Limb (tissue), 2 donors: Measurements from ENCODE around the gene HOXB13.
A peak's percentile ranks its signal among the peaks of the same experiment; 100 is the strongest.

ENCODE experiments used
- DNase-seq, 2 donors: peaks; one replicate each; pipeline ENCODE4 v3.0.0-alpha.2; 2016; ENCODE audit errors: extremely low spot score in 2 of 2

The HOXB13 gene

GRCh38 chr17:48748718-48749566 is 20.4 kb upstream of the HOXB13 start:
- DNase-seq = no peak

GRCh38 chr17:48747445-48748363 is 19.2 kb upstream of the HOXB13 start:
- DNase-seq = no peak

DNA sequence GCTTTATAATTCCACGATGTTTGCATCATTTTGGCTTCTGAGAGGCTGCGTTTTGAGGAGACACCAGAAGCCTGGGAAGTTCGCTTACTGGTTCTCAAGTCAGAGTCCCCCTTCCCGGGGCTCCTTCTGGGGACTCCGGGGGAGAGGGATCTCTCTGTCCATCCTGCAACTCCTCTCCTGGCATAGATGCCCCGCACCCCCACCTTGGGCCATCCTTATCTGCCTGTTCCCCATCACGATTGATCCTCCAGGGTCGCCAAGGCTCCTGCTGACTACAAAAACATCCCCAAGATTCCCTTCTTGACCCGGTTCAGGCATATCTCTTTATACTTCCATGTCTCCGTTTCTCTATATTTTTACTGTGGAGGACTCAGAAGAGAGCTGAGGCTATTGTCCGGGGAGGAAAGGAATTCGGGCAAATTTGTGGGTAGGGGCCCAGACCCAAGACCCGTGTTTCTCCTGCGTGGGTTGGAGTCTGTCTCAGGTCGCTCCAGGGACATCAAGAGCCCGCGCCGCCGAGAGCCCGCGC is 18.4 kb upstream of the HOXB13 start:
- no peak for DNase-seq

GRCh38 chr17:48745381-48746275 is 17.1 kb upstream of the HOXB13 start:
- DNase-seq = no peak

GRCh38 chr17:48740537-48740936 is 12.0 kb upstream of the HOXB13 start:
- DNase-seq = no peak

DNA sequence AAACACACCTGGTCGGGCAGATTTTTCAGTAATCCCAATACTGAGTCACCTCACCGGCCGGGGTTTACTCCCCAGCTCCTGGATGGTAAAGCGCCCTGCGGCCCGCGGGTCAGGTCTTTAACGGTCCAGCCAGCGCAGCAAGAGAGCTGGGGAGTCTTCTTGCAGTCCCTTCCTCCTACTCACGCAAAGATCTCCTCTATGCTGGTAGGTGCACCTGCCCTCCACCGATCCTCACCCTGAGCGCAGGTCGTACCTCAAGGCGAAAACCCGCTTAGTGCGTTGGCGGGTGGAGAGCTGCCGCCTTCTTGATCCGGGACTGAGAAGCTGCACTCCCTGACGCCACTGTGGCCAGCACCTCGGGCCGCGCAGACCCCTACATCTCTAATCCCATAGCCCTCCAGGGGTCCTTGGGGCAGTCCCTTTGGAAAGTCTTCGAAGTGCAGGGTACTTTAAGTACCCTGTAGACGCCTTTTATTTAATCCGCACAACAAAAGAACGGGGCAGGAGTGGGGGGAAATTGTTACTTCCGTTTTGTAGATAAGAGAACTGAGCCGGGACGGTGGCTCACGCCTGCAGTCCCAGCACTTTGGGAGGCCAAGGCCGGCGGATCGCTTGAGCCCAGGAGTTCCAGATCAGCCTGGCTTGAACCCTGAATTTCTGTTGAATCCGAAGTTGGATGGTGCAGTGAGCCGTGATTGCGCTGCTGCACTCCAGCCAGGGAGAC is 10.4 kb upstream of the HOXB13 start:
- no peak for DNase-seq

DNA sequence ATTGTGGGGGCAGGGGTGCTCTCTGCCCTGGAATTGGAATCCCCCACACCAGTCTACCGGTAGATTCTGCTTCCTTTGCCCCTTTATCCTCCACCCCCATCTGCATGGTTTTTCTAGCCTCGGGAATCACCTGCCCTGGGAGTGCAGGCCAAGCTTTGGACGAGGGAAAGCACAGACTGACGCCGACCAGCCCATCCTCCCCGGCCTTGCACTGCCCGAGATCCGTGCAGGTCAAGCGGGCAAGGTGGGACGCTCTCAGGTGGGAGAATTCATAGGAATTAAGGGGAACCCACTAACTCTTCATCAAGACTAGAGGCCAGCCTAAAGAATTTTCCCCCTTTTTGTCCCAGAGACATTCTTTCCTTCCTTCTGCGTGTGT is 9.9 kb upstream of the HOXB13 start:
- DNase-seq = no peak

- no peak for DNase-seq
These were observed 8.9 kb upstream of the HOXB13 start for GRCh38 chr17:48737330-48738043.

GRCh38 chr17:48735062-48735351 is 6.5 kb upstream of the HOXB13 start:
- no peak for DNase-seq

GRCh38 chr17:48734333-48735061 is 5.9 kb upstream of the HOXB13 start:
- no peak for DNase-seq

DNA sequence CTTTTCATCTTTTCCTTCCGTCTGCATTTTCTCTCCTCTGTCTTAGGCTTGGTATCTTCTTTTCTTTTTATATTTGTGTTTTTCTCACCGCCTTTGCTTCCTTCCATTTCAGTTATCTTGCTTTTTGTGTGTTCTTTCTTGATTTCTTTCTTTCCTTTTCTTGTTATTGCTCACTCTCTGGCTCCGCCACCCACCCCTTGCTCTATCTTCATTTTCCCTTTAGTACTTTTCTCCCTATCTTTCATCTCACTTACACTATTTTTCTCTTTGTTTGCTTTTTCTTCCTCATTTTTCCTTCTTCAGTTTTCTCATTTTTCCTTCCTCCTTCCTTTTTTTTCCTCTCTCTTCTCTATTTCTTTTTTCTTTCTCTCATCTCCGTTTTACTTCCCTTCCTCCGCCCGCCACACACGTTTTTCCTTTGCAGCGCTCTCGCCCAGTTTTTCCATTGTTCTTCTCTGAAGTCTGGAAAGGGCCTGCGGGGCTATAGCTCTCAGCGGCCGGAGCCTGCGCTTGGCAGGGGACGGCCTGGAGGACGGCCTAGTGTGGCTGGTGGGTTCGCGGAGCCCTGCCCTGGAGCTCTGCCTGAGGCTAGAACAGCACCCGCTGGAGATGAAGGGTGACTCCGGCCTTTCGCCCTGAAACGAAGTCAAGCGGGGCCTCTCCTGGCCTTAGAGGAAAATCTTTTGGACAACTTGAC is 5.2 kb upstream of the HOXB13 start:
- no peak for DNase-seq

GRCh38 chr17:48732688-48733629 is 4.4 kb upstream of the HOXB13 start:
- DNase-seq = no peak

DNA sequence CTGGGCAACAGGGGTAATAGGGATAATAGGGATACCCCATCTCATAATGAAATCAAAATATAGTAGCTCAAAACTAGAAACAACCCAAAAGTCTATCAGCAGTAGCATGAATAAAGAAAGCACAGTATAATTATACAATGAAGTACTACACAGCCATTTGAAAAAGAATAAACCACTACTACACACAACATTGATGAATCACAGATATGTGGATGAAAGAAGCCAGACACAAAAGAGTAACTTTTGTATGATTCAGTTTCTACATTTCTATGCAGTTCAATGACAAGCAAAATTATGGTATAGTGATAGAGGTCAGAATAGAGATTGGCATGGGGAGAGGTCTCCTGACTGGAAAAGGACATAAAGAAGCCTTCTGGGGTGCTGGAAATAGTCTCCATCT is 2.8 kb upstream of the HOXB13 start:
- no peak for DNase-seq

GRCh38 chr17:48730240-48730550 is 1.6 kb upstream of the HOXB13 start:
- DNase-seq = no peak

- DNase-seq = peak in 1 of 2 donors; percentile 49
These were observed 1.0 kb upstream of the HOXB13 start for GRCh38 chr17:48729335-48730239.

- no peak for DNase-seq
These were observed 955 bp downstream of the HOXB13 start for GRCh38 chr17:48727415-48728175.
